SHP77 (cell line): ENCODE data around the gene BUD23.
"Not testable (repeated sequence)": the region's sequence is repeated elsewhere in the genome, so short reads cannot be mapped to it uniquely, and the experiment has no call there.

ENCODE experiments used
- DNase-seq, 2 experiments: peaks; one replicate each; lab custom pipeline; 2025; lab: John Stamatoyannopoulos, UW

The BUD23 gene

DNA sequence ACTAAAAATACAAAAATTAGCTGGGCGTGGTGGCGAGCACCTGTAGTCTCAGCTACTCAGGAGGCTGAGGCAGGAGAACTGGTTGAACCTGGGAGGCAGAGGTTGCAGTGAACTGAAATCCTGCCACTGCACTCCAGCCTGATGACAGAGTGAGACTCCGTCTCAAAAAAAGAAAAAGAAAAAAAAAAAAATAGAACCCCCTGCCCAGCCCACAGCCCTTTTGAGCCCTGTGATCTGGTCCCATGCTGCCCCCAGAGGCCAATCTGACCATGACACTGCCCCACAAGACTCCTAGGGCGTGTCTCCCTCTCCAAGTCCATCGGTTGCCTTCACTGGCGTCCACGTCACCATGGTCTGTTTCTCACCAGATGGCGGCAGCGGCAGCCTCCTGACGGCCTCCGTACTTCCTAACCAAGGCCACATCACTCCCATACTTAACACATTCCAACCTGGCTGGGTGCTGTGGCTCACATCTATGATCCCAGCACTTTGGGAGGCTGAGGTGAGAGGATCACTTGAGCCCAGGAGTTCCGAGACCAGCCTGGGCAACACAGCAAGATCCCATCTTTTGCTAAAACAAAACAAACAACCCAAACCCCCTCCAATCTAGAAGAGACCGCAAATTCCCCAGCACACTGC is 18.1 kb downstream of the BUD23 start:
- DNase-seq = peak; percentile 40 to 61

DNA sequence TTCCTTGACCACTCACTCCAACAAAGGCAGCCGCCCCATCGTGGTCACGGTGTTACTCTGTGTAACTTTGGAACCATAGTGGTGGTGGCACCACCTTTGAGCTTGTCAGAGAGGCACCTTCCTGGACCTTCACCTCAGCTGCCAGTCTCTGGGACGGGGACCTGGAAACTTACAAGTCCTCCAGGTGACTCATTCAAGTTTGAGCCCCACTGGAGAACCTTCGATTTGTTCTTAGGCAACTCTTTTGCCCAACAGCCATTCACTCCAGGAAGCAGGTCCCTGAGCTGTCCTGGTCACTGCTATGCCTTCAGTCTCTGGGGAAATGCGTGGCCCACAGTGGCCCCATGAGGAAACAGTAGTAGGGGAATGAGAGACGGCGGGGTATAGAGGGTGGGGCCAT is 18.8 kb downstream of the BUD23 start:
- no peak for DNase-seq

- no peak for DNase-seq
Observed at GRCh38 chr7:73702665-73703064, 19.3 kb downstream of the BUD23 start.

GRCh38 chr7:73703225-73703624 is 19.8 kb downstream of the BUD23 start:
- DNase-seq = no peak

GRCh38 chr7:73703757-73704639 is 20.6 kb downstream of the BUD23 start:
- peak in 1 of 2 experiments; percentile 22 for DNase-seq

DNA sequence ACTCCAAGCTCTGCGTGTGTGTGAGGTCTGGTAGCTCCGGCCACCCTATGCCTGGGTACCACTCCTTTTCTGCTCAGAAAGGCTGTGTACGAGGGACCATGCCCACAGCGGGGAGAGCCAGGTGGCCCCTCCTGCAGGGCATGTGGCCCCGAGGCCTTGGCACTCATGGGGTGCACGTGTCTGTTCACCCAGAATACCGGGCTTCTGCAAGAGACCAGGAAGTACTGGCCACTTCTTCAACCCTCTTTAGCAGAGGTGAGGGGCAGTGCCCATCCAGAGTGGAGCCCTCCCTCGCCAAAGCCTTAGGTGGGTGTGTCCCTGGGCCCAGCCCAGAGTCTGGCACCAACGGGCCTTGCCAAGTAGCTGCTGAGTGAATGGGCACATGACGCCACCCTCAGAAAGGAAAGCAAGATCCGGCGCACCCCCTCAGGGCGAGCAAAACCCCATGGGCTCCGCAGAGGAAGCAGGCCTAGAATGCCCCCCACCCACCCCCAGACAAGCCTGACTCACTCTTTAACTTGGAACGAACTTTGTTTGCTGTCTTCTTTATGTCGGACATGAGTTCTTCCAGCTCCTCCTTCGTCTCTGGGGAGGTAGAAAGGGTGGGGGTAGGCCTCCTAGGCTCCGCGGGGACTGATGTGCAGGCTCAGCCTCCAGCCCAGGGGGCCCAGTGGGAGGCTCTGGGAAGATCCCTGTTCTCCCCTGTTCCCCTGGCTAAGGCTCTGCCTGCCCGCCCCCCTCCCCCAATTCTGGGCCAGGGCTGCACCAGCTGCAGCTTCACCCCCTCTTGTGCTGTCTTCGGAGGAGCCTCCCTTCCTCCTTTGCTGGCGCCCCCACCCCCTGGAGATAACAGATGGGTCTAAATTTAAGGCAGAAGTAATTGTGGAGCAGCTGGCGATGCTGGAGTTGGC is 21.5 kb downstream of the BUD23 start:
- no peak for DNase-seq

DNA sequence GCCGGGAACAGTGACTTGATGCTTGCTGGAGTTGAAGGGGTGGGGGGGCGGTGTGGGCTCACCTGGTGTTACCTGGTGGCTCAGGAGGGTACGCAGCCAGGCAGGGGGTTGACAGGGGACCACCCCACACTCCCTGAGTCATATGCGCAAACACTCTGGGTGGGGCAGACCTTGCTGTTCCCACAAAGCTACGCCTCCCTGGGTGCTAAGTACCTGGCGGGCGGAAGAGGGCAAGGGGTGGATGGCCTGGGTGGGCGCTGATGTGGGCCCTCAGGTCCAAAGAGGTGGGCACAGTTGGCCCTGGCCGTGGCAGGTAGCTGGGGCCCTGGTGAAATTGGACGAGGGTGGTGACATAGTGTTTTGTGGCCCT is 22.1 kb downstream of the BUD23 start:
- DNase-seq = no peak

DNA sequence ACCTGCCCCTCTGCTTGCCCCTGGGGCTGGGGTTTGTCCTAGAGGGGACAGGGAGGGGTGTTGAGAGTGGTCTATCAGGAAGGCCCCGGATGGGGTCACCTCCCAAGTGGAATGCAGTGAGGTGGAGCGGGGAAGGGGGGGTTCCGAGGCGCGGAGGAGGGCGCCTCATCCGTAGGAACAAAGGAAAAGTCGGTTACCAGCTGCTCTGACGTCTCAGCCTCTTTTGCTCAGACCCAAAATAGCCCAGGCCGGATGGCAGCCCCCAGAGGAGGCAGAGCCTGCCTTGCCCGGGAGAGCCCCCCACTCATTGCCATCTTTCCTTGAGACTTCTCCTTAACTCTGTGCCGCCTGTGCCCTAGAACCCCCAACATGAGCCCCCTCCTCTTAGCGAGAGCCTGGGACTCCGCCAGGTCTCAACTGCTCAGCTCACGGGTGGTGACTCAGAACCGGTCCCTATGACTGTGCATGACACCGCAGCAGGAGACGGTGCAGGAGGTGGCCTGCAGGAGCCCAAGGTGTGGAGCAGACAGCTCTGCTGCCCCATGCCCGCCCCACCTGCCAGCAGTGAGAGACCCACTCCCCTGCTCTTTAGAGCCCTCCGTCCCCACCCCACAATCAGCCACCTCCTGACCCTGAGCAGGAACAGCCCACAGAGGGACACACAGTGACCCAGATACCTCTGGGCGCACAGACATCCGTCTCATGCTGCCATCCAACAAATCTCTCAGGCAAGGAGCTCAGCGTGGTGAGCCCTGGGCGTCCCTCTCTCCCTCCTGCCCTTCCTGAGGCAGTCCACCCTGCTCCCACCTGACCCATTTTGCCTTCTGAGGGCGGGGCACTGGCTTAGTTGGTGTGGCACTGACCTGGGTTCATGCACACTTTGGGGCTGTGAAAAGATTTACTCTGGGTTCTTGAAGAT is 23.0 kb downstream of the BUD23 start:
- no peak for DNase-seq

- DNase-seq = peak; percentile 65 to 85
Observed at GRCh38 chr7:73707045-73707631, 23.7 kb downstream of the BUD23 start.

- no peak for DNase-seq
Observed at GRCh38 chr7:73708961-73709549, 25.7 kb downstream of the BUD23 start.

- DNase-seq = no peak
Observed at GRCh38 chr7:73712773-73713172, 29.4 kb downstream of the BUD23 start.

DNA sequence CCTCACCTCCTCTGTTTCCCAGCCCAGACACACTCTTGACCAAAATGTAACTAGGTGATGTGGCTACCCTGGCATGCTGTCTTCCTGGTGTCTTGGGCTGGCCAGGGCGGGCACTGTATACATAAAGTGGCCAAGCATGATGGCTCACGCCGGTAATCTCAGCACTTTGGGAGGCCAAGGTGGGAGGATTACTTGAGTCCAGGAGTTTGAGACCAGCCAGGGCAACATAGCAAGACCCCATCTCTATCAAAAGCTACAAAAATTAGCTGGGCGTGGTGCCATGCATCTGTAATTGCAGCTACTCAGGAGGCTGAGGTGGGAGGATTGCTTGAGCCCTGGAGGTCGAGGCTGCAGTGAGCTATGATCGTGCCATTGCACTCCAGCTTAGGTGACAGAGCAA is 29.9 kb downstream of the BUD23 start:
- not testable (repeated sequence) for DNase-seq

DNA sequence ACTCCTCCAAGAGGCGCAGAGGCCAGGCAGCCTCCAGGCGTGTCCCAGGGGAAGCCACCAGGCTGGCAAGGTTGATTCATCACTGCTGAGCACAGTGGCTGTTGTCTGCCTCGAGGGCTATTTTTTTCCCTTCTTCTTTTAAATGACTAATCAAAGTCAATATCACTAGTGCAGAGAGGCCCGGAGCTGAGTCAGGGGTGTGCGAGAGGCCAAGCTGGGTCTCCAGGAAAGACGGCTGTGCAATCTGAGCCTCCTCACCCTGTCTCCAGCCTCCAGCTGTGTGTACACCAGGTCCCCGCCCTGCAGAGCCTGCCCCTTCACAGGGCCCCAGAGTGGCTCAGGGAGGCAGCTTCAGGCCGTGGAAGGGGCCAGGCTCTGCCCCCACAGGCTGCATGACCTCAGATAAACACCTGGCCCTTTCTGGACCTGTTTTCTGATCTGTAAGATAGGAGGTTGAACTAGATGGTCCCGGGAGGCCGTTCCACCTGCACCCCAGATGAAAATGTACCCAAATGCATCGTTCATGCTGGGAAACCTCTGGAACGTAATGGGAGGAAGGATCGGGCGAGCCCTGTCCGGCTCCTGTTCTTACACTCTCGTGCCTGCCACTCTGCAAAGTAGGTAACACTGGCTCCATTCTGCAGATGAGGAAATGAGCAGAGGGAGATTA is 32.4 kb downstream of the BUD23 start:
- DNase-seq = peak; percentile 83 to 90

GRCh38 chr7:73716318-73716890 is 33.0 kb downstream of the BUD23 start:
- DNase-seq = no peak

- no peak for DNase-seq
Observed at GRCh38 chr7:73717025-73717807, 33.8 kb downstream of the BUD23 start.

DNA sequence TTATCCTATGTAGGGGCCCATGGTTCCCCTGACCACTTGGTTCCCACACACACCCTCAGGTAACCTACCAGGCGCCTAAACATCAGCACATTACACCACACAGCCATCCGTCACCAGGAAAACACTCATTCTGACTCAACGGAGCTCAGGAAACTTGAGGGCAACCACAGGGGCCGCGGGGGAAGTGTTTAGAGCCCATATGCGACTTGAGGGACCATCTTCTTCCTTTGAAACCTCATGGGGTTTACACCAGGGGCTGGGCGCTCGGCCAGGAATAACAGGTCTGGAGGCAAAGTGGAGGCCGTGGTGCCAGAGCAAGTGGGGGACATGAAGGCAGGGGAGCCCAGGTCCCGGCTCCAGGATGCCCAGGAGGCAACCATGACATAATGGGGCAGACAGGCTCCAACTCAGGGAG is 34.6 kb downstream of the BUD23 start:
- no peak for DNase-seq

- no peak for DNase-seq
Observed at GRCh38 chr7:73718438-73718881, 35.1 kb downstream of the BUD23 start.

GRCh38 chr7:73718905-73719805 is 35.8 kb downstream of the BUD23 start, which contains the start of gene STX1A:
Gene STX1A (minus strand): TSS chr7:73719669. CDS start chr7:73719631, 38 bp downstream.
- peak in 1 of 2 experiments; percentile 57 for DNase-seq
